ENCODE results near the gene TMEM150C.
"Not testable (repeated sequence)": the region's sequence is repeated elsewhere in the genome, so short reads cannot be mapped to it uniquely, and the experiment has no call there.

The TMEM150C gene

GRCh38 chr4:82510216-82510615 lies 51.6 kb downstream of the TMEM150C start:
- no peak for DNase-seq

DNA sequence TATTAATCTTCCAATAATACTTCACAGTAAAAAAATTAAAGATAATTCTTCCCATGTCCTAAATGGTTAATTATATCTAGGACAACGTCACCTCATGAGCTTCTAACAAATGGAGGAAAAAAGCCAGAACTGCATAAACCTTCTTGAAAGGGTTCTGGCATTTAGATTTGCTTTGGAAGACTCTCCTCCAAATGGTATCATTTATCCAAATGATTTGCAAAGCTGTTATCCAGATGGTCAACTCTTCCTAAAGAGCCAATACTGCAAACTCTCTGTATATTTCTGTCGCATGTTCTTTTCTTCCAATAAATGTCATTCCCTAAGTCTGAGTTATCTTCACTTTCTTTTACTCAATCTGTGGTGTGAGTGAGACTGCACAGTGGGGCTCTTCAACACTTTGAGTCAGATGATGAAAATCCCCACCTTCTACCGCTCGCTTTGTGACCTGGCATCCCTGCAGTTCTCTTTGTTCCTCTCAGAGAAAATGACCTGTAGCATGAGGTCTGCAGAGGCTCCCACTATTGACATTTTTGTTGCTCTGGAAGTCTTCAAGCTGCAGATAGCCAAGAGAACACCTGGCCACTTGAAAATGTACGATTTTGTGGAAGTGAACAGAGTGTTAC lies 52.9 kb downstream of the TMEM150C start:
- DNase-seq: peak in 1 of 2 donors; percentile 19

GRCh38 chr4:82508011-82508410 lies 53.8 kb downstream of the TMEM150C start:
- no peak for DNase-seq

DNA sequence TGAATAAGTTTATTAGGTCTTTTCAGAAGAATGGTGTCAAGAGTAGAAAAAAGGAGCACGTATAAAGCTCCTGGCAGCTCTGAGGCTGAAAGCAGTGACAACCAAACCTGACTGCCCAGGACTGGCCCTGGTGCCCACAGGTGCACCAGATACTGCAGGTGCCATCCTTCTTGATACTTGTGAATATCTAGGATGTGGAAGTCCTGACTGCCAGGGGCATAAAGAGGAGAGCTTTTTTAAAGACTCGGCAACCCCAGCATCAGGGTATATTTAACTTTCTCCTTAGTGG lies 60.7 kb downstream of the TMEM150C start:
- no peak for DNase-seq

GRCh38 chr4:82500435-82501153 lies 61.2 kb downstream of the TMEM150C start:
- no peak for DNase-seq

GRCh38 chr4:82499738-82500434 lies 61.9 kb downstream of the TMEM150C start:
- no peak for DNase-seq

GRCh38 chr4:82496349-82496748 lies 65.4 kb downstream of the TMEM150C start:
- no peak for DNase-seq

- no peak for DNase-seq
These were observed 66.1 kb downstream of the TMEM150C start for GRCh38 chr4:82495666-82496065.

GRCh38 chr4:82493721-82494425 lies 67.9 kb downstream of the TMEM150C start:
- no peak for DNase-seq

DNA sequence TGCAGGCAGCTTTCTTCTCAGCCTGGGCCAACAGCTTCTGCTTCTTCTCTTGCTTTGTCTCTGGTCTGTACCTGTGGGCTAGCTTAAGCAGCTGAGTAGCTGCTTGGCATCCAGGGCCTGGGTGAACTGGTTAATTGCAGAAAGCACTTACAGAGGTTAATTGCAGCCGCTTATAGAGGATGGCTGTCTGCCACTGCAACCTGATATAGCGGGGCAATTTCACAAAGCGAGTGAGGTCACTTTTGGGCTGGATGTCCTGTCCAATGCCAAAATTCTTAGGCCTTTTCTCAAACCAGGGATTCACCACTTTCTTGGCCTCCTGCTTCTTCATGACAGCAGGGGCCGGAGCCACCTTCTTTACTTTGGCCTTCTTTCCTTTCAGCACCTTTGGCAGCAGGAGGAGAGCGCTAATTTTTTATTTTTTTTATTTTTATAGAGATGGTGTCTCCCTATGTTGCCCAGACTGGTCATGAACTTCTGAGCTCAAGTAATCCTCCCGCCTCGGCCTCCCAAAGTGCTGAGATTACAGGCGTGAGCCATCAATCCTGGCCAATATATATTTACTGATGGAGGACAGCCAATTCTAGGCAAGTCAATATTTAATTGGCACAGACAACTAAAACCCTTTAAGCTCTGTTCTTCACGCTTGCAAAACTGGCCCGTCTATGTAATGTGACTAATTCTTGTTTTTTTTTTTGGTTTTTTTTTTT lies 70.4 kb downstream of the TMEM150C start:
- DNase-seq: no peak

- no peak for DNase-seq
These were observed 71.8 kb downstream of the TMEM150C start for GRCh38 chr4:82489987-82490386.

DNA sequence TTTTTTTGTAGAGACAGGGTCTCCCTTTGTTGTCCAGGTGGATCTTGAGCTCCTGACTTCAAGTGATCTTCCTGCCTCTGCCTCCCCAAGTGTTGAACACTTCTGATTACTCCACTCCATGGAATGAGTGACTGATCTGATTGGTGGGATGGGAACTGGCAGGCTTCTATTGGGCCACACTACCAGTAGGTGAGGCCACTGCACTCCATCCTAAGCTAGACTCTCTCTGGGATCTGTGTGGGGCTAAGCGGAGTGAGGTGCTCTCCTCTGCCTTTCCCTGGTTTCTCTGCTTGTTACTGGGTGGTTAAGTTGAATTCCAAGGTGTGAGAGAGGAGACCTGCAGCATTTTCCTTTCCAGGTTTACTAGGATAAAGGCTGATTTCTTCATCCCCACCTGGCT lies 72.7 kb downstream of the TMEM150C start:
- no peak for DNase-seq

DNA sequence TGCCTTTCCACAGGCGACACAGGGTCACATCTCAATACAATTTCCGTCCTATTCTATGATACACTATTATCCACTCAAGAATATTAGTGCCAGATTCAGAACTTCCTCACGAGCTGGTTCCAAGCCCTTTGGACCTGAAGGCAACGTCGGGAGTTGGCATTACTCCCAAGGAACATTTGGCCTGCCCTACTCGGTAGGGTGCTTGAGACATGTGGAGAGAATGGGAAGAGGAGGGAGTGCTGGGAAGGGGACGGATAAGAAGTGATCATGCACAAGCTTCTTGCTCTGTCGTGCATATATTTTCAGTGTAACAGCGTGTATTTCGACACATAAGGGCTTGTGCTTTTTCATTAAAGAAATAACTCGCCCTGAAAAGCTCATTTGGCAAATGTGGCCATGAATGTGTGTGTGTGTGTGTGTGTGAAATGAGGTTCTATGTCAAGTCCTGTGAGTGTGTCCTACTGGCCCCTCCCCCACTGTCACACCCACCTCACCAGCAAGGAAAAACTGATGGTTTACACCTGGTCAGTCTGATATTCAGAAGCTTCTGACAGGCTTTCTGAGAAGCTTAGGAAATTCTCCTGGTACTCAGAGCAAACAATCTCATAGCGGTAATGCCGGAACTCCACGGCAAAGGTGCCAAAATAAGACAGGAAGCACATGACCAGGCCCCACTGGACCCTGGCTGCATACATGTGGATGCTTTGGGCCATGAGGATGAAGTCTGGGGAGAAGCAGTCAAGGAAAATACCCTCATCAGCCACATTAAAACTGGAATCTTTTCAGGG lies 76.6 kb downstream of the TMEM150C start:
- no peak for DNase-seq

DNA sequence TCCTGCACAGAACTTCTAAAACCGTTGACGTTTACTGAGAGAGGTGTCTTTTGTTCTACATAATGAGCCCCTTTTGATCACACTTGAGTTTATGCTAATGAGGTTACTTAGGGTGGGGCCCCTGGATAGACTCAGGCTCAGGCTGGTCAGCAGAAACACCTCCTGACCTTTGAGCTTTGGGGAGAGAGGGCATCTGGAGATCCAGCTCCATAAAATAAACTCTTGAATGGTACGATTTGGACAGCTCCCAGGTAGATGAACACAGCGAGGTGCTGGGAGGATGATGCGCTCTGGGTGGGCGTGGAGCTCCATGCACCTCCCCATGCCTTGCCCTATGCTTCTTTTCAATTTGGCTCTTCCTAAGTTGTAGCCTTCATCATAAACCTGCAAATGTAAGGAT lies 79.4 kb downstream of the TMEM150C start:
- no peak for DNase-seq

DNA sequence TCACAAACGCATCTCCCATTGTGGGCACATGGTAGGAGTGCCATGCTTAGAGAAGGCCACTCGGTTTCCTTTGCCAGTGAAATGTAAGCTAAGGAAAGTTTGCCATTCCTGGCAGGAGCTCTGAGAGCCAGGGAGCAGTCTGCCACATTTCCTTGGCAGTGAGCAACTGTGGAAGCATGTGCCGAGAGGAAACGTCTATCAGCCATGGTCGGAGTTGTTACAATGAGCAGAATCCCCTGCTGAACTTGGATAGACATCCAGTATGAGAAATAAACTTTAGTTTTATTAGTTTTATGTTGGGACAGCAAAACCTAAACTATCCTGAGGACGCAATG lies 80.3 kb downstream of the TMEM150C start:
- no peak for DNase-seq

GRCh38 chr4:82480771-82481505 lies 80.8 kb downstream of the TMEM150C start:
- DNase-seq: no peak

GRCh38 chr4:82479562-82479961 lies 82.2 kb downstream of the TMEM150C start:
- no peak for DNase-seq

- DNase-seq: not testable (repeated sequence)
These were observed 84.3 kb downstream of the TMEM150C start for GRCh38 chr4:82477469-82477868.

GRCh38 chr4:82475931-82476330 lies 85.9 kb downstream of the TMEM150C start:
- not testable (repeated sequence) for DNase-seq

DNA sequence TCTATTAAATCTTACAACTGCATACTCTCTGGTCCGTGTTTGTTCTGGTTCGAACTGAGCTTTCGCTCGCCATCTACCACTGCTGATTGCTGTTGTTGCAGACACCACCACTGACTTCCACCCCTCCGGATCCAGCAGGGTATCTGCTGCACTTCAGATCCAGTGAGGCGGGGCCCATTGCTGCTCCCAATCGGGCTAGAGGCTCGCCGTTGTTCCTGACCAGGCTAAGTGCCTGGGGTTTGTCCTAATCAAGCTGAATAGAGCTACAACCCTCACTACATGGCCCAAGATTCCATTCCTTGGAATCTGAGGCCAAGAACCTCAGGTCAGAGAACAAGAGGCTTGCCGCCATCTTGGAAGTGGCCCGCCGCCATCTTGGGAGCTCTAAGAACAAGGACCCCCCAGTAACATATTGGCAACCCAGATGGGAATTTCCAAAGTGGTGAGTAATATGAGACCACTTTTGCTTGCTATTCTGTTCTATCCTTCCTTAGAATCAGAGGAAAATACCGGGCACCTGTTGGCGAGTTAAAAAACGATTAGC lies 88.1 kb downstream of the TMEM150C start:
- DNase-seq: no peak

- not testable (repeated sequence) for DNase-seq
These were observed 88.7 kb downstream of the TMEM150C start for GRCh38 chr4:82473080-82473479.

Measured in hippocampal formation (tissue), 2 donors.